Upper lobe of left lung (tissue), 6 donors: Measurements from ENCODE around the gene GADD45A. TPM values are rescaled to one million over a fixed set of nuclear protein-coding genes. Genes with fewer than 3 reads are reported as not detected.

Source experiments
- ATAC-seq, 2 donors: fragments of 200-7000 bp; cut with Tn5 transposase; one replicate each; pipeline ENCODE4 v1.9.1; 2022; ENCODE audit warnings: mild to moderate bottlenecking in 2 of 2, moderate library complexity in 2 of 2; ENCODE audit not compliant: low FRiP score in 2 of 2
- DNase-seq, 2 donors: peaks; one replicate each; pipeline ENCODE4 v3.0.0-alpha.2; 2019 to 2020
- H3K27ac ChIP-seq, 4 donors: fragments of 200-600 bp; sonication (generic); one replicate each; pipeline ENCODE4 v1.5.1; 2016 to 2019
- H3K27me3 ChIP-seq, 4 donors: fragments of 200-600 bp; sonication (generic); one replicate each; pipeline ENCODE4 v1.5.1; 2017 to 2019
- H3K36me3 ChIP-seq, 4 donors: fragments of 200-600 bp; sonication (generic); one replicate each; pipeline ENCODE4 v1.5.1; 2016 to 2019
- H3K4me1 ChIP-seq, 4 donors: fragments of 200-600 bp; sonication (generic); one replicate each; pipeline ENCODE4 v1.5.1; 2018 to 2019
- H3K4me3 ChIP-seq, 4 donors: fragments of 200-600 bp; sonication (generic); one replicate each; pipeline ENCODE4 v1.5.1; 2017 to 2019; ENCODE audit warnings: mild to moderate bottlenecking in 2 of 4, moderate library complexity in 1 of 4
- H3K9me3 ChIP-seq, 4 donors: fragments of 200-600 bp; sonication (generic); one replicate each; pipeline ENCODE4 v1.5.1; 2018 to 2019
- CTCF ChIP-seq, 6 experiments: fragments of 450-650 bp in 4 of 6; fragments of 200-600 bp in 2 of 6; sonication (generic) in 2 of 6; IDR thresholded peaks; one replicate each; pipeline ENCODE4 v1.5.1; 2016 to 2019; ENCODE audit warnings: antibody characterized with exemption in 6 of 6
- EP300 ChIP-seq, 4 donors: sonication (generic); formaldehyde crosslinking; IDR thresholded peaks; one replicate each; pipeline ENCODE4 v1.5.1; 2017; ENCODE audit warnings: antibody characterized with exemption in 4 of 4, control low read depth in 2 of 4
- POLR2A ChIP-seq, 4 donors: fragments of 450-650 bp; IDR thresholded peaks; one replicate each; pipeline ENCODE4 v1.5.1; 2016 to 2017; ENCODE audit warnings: antibody characterized with exemption in 4 of 4, mild to moderate bottlenecking in 2 of 4
- POLR2AphosphoS5 ChIP-seq, 2 donors: sonication (generic); formaldehyde crosslinking; IDR thresholded peaks; one replicate each; pipeline ENCODE4 v1.5.1; 2017; ENCODE audit warnings: antibody characterized with exemption in 2 of 2
- WGBS, 2 donors: methylation state at CpG; one replicate each; pipeline ENCODE4 v1.1.5; 2017 to 2018; 5-methylcytosine and 5-hydroxymethylcytosine counted together
- total RNA-seq, 6 donors: library from RNA; depleted of rRNA in 4 of 6; stranded (reverse); fragments of >200 nt in 4 of 6; gene quantifications; one replicate each; pipeline versions ENCODE4 v1.1.0 to v1.2.1, GENCODE V29; 2016 to 2021
- donor health status: DM: no; HTN: no; CAD: no; lungs with moderate emphysema.
- donor health status: DM: no; HTN: yes; CAD: no; lungs with severe emphysema.

GADD45A gene
- total RNA-seq, 6 donors from 2014 or later = 21.7 to 45.6 (median 28.2) TPM

GRCh38 chr1:67690411-67690810, 5.4 kb downstream of the GADD45A start:
- H3K36me3 ChIP-seq = peaks cover 0 to 22% (median 0%) of the 10 kb centered on the region in 4 donors
- no peak overlapping the region for H3K27ac ChIP-seq
- WGBS, 2 donors = 83 to 87% methylated on average over 2 of the region's 2 CpGs
- peaks cover 9 to 21% (median 13%) of the 10 kb centered on the region in 4 donors for H3K4me1 ChIP-seq
- DNase-seq (no peak), ATAC-seq (no peak)
- TF ChIP-seq CTCF (IDR thresholded peaks at IDR 0.05) (no peak), POLR2A (IDR thresholded peaks at IDR 0.05) (no peak), POLR2AphosphoS5 (IDR thresholded peaks at IDR 0.05) (no peak), EP300 (IDR thresholded peaks at IDR 0.05) (no peak)
- H3K9me3 ChIP-seq = no peaks in the 10 kb centered on the region
- H3K4me3 ChIP-seq = no peak overlapping the region
- no peaks in the 10 kb centered on the region for H3K27me3 ChIP-seq

- Histone ChIP-seq H3K36me3 (peaks cover 0 to 22% (median 0%) of the 10 kb centered on the region in 4 donors), H3K4me3 (no peak overlapping the region), H3K4me1 (peaks cover 8 to 13% (median 10%) of the 10 kb centered on the region in 4 donors), H3K27me3 (no peaks in the 10 kb centered on the region), H3K9me3 (no peaks in the 10 kb centered on the region), H3K27ac (no peak overlapping the region)
- DNase-seq = no peak
- ATAC-seq = no peak
- no peak for TF ChIP-seq POLR2AphosphoS5 (IDR thresholded peaks at IDR 0.05)
- no peak for TF ChIP-seq POLR2A (IDR thresholded peaks at IDR 0.05)
- no peak for TF ChIP-seq EP300 (IDR thresholded peaks at IDR 0.05)
Measured at GRCh38 chr1:67691712-67692111, 6.7 kb downstream of the GADD45A start.

GRCh38 chr1:67695963-67696362, 11.0 kb downstream of the GADD45A start:
- WGBS, 2 donors = 90 to 93% methylated on average over 2 of the region's 2 CpGs
- Histone ChIP-seq H3K36me3 (no peaks in the 10 kb centered on the region), H3K9me3 (no peaks in the 10 kb centered on the region), H3K4me3 (no peak overlapping the region), H3K27me3 (no peaks in the 10 kb centered on the region), H3K27ac (no peak overlapping the region), H3K4me1 (no peaks in the 10 kb centered on the region)
- ATAC-seq = no peak
- DNase-seq = no peak
- TF ChIP-seq EP300 (IDR thresholded peaks at IDR 0.05) (no peak), POLR2AphosphoS5 (IDR thresholded peaks at IDR 0.05) (no peak), CTCF (IDR thresholded peaks at IDR 0.05) (no peak), POLR2A (IDR thresholded peaks at IDR 0.05) (no peak)

- H3K27ac ChIP-seq = no peak overlapping the region
- no peak for DNase-seq
- H3K27me3 ChIP-seq = no peaks in the 10 kb centered on the region
- no peak for TF ChIP-seq CTCF (IDR thresholded peaks at IDR 0.05)
- no peak for TF ChIP-seq POLR2A (IDR thresholded peaks at IDR 0.05)
- no peak for TF ChIP-seq POLR2AphosphoS5 (IDR thresholded peaks at IDR 0.05)
- TF ChIP-seq EP300 (IDR thresholded peaks at IDR 0.05) = no peak
- WGBS, 2 donors = 61 to 68% methylated on average over 3 of the region's 3 CpGs
- peaks cover 0 to 4% (median 0%) of the 10 kb centered on the region in 4 donors for H3K36me3 ChIP-seq
- no peaks in the 10 kb centered on the region for H3K9me3 ChIP-seq
- no peak overlapping the region for H3K4me3 ChIP-seq
- no peaks in the 10 kb centered on the region for H3K4me1 ChIP-seq
- ATAC-seq = no peak
Measured at GRCh38 chr1:67696708-67697107, 11.7 kb downstream of the GADD45A start.

GRCh38 chr1:67700220-67700619, 15.2 kb downstream of the GADD45A start:
- peaks cover 0 to 22% (median 1%) of the 10 kb centered on the region in 4 donors for H3K36me3 ChIP-seq
- H3K4me1 ChIP-seq = no peaks in the 10 kb centered on the region
- 93 to 95% methylated on average over 4 of the region's 4 CpGs for WGBS, 2 donors
- no peaks in the 10 kb centered on the region for H3K27me3 ChIP-seq
- H3K27ac ChIP-seq = no peak overlapping the region
- H3K9me3 ChIP-seq = no peaks in the 10 kb centered on the region
- no peak overlapping the region for H3K4me3 ChIP-seq
- DNase-seq (no peak), ATAC-seq (no peak)
- TF ChIP-seq POLR2AphosphoS5 (IDR thresholded peaks at IDR 0.05) (no peak), POLR2A (IDR thresholded peaks at IDR 0.05) (no peak), CTCF (IDR thresholded peaks at IDR 0.05) (no peak), EP300 (IDR thresholded peaks at IDR 0.05) (no peak)
